ENCODE results near the gene IL13RA1. TPM values are rescaled to one million over a fixed set of nuclear protein-coding genes. Genes with fewer than 3 reads are reported as not detected.
A peak's percentile ranks its signal among the peaks of the same experiment; 100 is the strongest.

IL13RA1 gene
- polyA plus RNA-seq, 3 donors: 48.8 to 74.6 (median 72.6) TPM

DNA sequence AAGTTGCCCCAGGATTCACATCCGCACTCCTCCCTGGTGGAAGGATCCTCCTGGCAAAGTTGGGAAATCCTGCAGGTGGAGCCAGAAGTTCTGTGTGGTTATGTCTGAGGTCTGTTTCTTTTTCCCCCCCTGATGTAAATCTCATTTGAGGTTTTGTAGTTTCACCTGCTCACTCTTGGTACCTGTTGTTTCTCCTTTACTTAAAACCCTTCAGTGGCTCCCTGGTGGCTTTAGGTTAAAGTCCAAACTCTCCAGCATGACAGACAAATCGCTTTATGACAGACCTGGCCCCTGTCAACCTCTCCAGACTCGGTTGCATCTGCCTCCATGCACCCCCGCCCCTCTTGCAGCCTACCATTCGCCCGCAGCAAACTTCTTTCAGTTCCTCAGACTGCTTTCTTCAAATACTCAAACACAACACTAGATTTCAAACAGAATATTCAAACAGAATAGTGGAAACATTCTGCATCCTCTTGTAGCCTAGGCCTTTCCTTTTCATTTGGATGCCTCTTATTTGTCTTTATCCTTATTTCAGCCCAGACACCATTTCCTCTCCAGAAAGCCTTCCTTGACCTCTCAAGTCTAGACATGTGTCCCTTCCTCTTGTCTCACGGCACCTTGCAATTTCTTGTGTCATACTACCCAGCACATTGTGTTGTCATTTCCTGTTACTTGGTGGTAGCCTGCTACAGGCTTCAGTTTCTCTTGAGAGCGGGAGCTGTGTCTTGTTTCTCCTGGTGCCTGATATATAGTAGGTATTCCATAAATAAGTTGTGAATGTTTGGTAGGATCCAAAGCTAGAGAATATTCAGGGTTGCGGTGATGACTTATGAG lies 24.8 kb downstream of the IL13RA1 start:
- no peak for TF ChIP-seq CTCF (IDR thresholded peaks at IDR 0.05)
- peaks cover 0 to 14% (median 0%) of the 10 kb centered on the region in 3 donors for H3K27me3 Mint-ChIP-seq (ENCODE audit: low read depth in 3 of 3)
- H3K4me1 Mint-ChIP-seq: peaks cover 44% of the 10 kb centered on the region
- Histone ChIP-seq H3K79me2 (ENCODE audit: insufficient read depth, low read length) (peaks cover 8% of the 10 kb centered on the region), H3K36me3 (replicated peaks in 1 of 2; ENCODE audit: control insufficient read depth in 1 of 2, insufficient read depth in 2 of 2, low read length in 2 of 2) (peaks cover 24 to 36% of the 10 kb centered on the region in 2 donors), H4K20me1 (ENCODE audit: insufficient read depth, low read length) (peaks cover 24% of the 10 kb centered on the region), H2AFZ (ENCODE audit: insufficient read depth, low read depth, low read length, poor library complexity, severe bottlenecking) (no peak overlapping the region), H3K27ac (ENCODE audit: low read depth in 1 of 2, low read length in 2 of 2) (peak overlapping the region; percentile 44 to 87), H3K4me1 (ENCODE audit: control insufficient read depth in 1 of 2, insufficient read depth in 2 of 2, low read length in 2 of 2) (peaks cover 47% of the 10 kb centered on the region in 2 donors), H3K27me3 (ENCODE audit: control insufficient read depth in 2 of 2, insufficient read depth in 2 of 2, low read length in 2 of 2) (no peaks in the 10 kb centered on the region), H3K4me2 (replicated peaks; ENCODE audit: extremely low read depth, low read length, poor library complexity, severe bottlenecking) (peak overlapping the region; percentile 36), H3K9ac (ENCODE audit: insufficient read depth, low read length, poor library complexity, severe bottlenecking) (no peak overlapping the region), H3K4me3 (replicated peaks in 1 of 3; ENCODE audit: low read depth in 2 of 3, low read length in 3 of 3) (peak overlapping the region in 1 of 3 experiments; percentile 25), H3K9me3 (replicated peaks in 1 of 2; ENCODE audit: control insufficient read depth in 1 of 2, insufficient read depth in 1 of 2, low read length in 2 of 2) (no peaks in the 10 kb centered on the region)
- peaks cover 28 to 36% of the 10 kb centered on the region in 2 donors for H3K36me3 Mint-ChIP-seq
- peak overlapping the region; percentile 7 to 60 for H3K4me3 Mint-ChIP-seq
- H3K27ac Mint-ChIP-seq: peak overlapping the region; percentile 77 to 96 (median 82)
- intact Hi-C loops (cut with micrococcal nuclease): loop anchor here in 1 of 2 donors (10.0 kb wide), 1 partner anchor 57 kb away; no protein-coding TSS in a partner anchor
- DNase-seq: peak; percentile 76 to 86 (median 84)
- no CpG with 5 or more reads among the region's 9 CpGs for WGBS (ENCODE audit: insufficient coverage)
- no peaks in the 10 kb centered on the region for H3K9me3 Mint-ChIP-seq

DNA sequence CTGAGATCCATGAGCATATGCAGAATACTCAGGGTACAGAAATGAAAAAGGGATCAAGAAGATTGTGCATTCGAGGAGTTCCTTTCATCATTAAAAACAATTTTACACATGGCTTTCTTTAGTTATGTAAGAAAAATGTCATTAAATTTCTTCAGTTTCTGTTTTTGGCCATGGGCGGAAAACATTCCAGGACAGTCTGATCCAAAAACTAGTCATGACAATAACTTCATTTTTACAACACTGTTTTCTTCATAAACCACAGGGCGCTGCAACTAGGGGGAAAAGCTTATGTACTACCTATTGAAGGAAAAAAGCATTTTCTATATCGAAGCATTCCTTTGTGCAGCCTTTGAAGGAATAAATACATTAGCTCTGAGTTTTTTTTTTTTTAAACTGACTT lies 28.2 kb downstream of the IL13RA1 start:
- Histone ChIP-seq H3K4me3 (replicated peaks in 1 of 3; ENCODE audit: low read depth in 2 of 3, low read length in 3 of 3) (no peak overlapping the region), H3K4me2 (replicated peaks; ENCODE audit: extremely low read depth, low read length, poor library complexity, severe bottlenecking) (peak overlapping the region; percentile 6), H3K4me1 (ENCODE audit: control insufficient read depth in 1 of 2, insufficient read depth in 2 of 2, low read length in 2 of 2) (peaks cover 47 to 48% of the 10 kb centered on the region in 2 donors), H3K9me3 (replicated peaks in 1 of 2; ENCODE audit: control insufficient read depth in 1 of 2, insufficient read depth in 1 of 2, low read length in 2 of 2) (no peaks in the 10 kb centered on the region), H2AFZ (ENCODE audit: insufficient read depth, low read depth, low read length, poor library complexity, severe bottlenecking) (no peak overlapping the region), H3K27me3 (ENCODE audit: control insufficient read depth in 2 of 2, insufficient read depth in 2 of 2, low read length in 2 of 2) (no peaks in the 10 kb centered on the region), H3K27ac (ENCODE audit: low read depth in 1 of 2, low read length in 2 of 2) (peak overlapping the region in 1 of 2 donors; percentile 61), H4K20me1 (ENCODE audit: insufficient read depth, low read length) (peaks cover 18% of the 10 kb centered on the region), H3K79me2 (ENCODE audit: insufficient read depth, low read length) (peaks cover 8% of the 10 kb centered on the region), H3K9ac (ENCODE audit: insufficient read depth, low read length, poor library complexity, severe bottlenecking) (no peak overlapping the region), H3K36me3 (replicated peaks in 1 of 2; ENCODE audit: control insufficient read depth in 1 of 2, insufficient read depth in 2 of 2, low read length in 2 of 2) (peaks cover 27 to 37% of the 10 kb centered on the region in 2 donors)
- Mint-ChIP-seq H3K4me1 (peaks cover 44% of the 10 kb centered on the region), H3K27me3 (ENCODE audit: low read depth in 3 of 3) (peaks cover 0 to 15% (median 0%) of the 10 kb centered on the region in 3 donors), H3K9me3 (no peaks in the 10 kb centered on the region), H3K4me3 (no peak overlapping the region), H3K36me3 (peaks cover 40 to 45% of the 10 kb centered on the region in 2 donors), H3K27ac (peak overlapping the region in 4 of 7 donors; percentile 16 to 84 (median 66))
- no CpG with 5 or more reads among the region's 4 CpGs for WGBS (ENCODE audit: insufficient coverage)
- no peak for TF ChIP-seq CTCF (IDR thresholded peaks at IDR 0.05)
- DNase-seq: no peak
- intact Hi-C loops (cut with micrococcal nuclease): loop anchor here in 1 of 2 donors (10.0 kb wide), 1 partner anchor 61 kb away; no protein-coding TSS in a partner anchor
